Fibroblast of lung (primary cell): ENCODE measurements around the gene ZDHHC4.

Experiments
- CTCF ChIP-seq, 2 donors: IDR thresholded peaks in 1 of 2; conservative IDR thresholded peaks in 1 of 2; 1 replicate in 1 of 2; 2 replicates in 1 of 2; pipeline ENCODE4 v1.5.1; 2011 to 2012; ENCODE audit warnings: low read length in 2 of 2, control low read depth in 1 of 2, inconsistent platforms in 1 of 2, low read depth in 1 of 2, mild to moderate bottlenecking in 1 of 2
- EZH2 ChIP-seq: IDR thresholded peaks from 2 replicates; pipeline ENCODE4 v1.5.1; 2012; ENCODE audit warnings: low read length, control low read depth, mild to moderate bottlenecking; ENCODE audit errors: missing control alignments

- TF ChIP-seq CTCF (conservative IDR thresholded peaks at IDR 0.05 in 1 of 2, IDR thresholded peaks at IDR 0.05 in 1 of 2; ENCODE audit: low read depth in 1 of 2, low read length in 2 of 2), result no peak
- TF ChIP-seq EZH2, result no peak
These were observed 35.6 kb downstream of the ZDHHC4 start for GRCh38 chr7:6612819-6613218.
